ENCODE measurements around the gene LILRB1.

The LILRB1 gene

DNA sequence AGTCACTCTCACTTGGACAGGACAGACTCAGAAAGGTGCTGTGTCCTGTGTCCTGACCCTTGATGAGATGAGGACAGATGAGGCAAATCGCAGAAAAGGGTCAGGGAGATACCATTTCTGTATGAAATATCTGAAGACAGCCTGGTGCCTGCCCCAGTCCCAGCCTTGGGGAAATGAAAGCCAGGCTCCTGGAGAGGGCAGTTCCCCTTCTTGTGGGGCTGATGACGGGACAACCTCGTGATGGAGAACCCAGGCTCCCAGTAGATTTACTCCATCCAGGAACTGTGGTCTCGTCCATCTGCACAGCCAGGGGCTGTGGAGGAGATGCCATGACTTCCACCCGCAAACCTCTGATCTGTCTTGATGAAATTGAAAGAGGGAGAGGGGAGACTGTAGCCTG, 13.8 kb downstream of the LILRB1 start:
- H3K36me3 ChIP-seq (ENCODE audit: control insufficient read depth, insufficient read depth, low read length), result no peaks in the 10 kb centered on the region
- no peak overlapping the region for H3K4me3 ChIP-seq (replicated peaks; ENCODE audit: low read depth, low read length)
- DNase-seq (ENCODE audit: extremely low read depth, insufficient read length), result no peak
- no peaks in the 10 kb centered on the region for H3K27me3 ChIP-seq (replicated peaks; ENCODE audit: control insufficient read depth, insufficient read depth, low read length)
- TF ChIP-seq, protein P1, sequence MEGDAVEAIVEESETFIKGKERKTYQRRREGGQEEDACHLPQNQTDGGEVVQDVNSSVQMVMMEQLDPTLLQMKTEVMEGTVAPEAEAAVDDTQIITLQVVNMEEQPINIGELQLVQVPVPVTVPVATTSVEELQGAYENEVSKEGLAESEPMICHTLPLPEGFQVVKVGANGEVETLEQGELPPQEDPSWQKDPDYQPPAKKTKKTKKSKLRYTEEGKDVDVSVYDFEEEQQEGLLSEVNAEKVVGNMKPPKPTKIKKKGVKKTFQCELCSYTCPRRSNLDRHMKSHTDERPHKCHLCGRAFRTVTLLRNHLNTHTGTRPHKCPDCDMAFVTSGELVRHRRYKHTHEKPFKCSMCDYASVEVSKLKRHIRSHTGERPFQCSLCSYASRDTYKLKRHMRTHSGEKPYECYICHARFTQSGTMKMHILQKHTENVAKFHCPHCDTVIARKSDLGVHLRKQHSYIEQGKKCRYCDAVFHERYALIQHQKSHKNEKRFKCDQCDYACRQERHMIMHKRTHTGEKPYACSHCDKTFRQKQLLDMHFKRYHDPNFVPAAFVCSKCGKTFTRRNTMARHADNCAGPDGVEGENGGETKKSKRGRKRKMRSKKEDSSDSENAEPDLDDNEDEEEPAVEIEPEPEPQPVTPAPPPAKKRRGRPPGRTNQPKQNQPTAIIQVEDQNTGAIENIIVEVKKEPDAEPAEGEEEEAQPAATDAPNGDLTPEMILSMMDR (IDR thresholded peaks at IDR 0.05; ENCODE audit: insufficient read depth, low read length, poor library complexity, severe bottlenecking), result no peak

DNA sequence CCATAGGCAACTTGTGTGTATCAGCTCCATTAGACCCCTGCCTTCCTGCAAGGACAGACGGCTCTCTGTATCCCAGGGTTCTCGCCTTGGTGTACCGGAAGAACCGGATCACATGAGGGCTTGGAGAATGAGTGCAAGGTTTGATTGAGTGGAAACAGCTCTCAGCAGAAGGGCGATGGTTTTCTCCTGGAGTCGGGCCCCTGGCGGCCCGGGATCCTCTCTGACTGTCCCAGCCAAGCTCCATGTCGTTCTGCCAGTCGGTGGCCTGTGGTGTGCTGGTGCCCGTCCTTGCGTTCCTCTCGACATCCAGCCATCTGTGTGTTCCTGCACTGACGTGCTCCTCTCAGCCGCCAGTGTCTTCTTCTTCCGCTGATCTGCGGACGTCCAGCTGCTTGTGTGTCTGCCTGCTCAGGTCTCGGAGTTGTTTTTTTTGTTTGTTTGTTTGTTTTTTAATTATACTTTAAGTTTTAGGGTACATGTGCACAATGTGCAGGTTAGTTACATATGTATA, 16.1 kb downstream of the LILRB1 start:
- H3K27me3 ChIP-seq (replicated peaks; ENCODE audit: control insufficient read depth, insufficient read depth, low read length), result no peaks in the 10 kb centered on the region
- no peaks in the 10 kb centered on the region for H3K36me3 ChIP-seq (ENCODE audit: control insufficient read depth, insufficient read depth, low read length)
- no peak overlapping the region for H3K4me3 ChIP-seq (replicated peaks; ENCODE audit: low read depth, low read length)
- DNase-seq (ENCODE audit: extremely low read depth, insufficient read length), result no peak
- TF ChIP-seq, protein P1 (IDR thresholded peaks at IDR 0.05; ENCODE audit: insufficient read depth, low read length, poor library complexity, severe bottlenecking), result no peak

DNA sequence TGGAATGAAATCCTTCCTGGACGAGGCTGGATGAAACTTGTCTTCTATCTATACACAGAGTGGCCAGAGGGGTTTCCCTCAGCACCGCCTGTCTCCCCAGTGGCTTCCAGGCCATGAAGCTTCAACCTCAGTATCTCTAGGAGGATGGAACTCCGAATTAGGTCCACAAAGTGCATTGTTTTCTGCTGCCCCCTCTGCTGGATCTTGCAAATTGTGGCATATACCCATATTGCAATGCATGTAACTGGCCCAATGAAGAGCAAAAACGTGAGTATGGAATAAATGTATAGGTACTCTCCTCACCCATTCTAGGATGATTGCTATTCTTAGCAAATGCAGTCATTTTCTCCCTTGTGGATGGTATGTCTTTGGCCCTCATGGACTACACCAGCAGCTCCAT, 17.8 kb downstream of the LILRB1 start:
- no peaks in the 10 kb centered on the region for H3K36me3 ChIP-seq (ENCODE audit: control insufficient read depth, insufficient read depth, low read length)
- DNase-seq (ENCODE audit: extremely low read depth, insufficient read length), result no peak
- TF ChIP-seq, protein P1 (IDR thresholded peaks at IDR 0.05; ENCODE audit: insufficient read depth, low read length, poor library complexity, severe bottlenecking), result peak; percentile 41
- no peak overlapping the region for H3K4me3 ChIP-seq (replicated peaks; ENCODE audit: low read depth, low read length)
- H3K27me3 ChIP-seq (replicated peaks; ENCODE audit: control insufficient read depth, insufficient read depth, low read length), result no peaks in the 10 kb centered on the region

DNA sequence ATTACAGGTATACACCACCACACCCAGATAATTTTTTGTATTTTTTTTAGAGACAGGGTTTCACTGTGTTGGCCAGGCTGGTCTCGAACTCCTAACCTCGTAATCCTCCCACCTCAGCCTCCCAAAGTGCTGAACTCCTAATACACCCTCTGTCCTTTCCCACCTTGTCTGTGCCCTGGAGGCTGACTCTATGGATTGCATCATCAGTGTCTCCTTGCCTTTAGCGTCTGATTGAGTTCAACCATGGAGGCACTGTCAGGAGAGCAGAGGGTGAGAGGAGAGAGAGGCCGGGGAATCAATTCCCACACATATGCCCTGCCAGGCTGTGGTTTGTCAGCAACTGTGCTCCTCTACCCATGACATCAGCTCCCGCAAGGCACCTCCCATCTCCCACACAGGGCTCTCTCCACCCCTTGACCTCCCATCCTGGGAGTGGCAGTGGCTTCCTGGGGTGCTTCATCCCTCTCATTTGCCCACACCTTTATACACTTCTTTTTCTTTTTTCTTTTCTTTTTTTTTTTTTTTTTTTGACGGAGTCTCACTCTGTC, 19.9 kb downstream of the LILRB1 start:
- Histone ChIP-seq H3K36me3 (ENCODE audit: control insufficient read depth, insufficient read depth, low read length) (no peaks in the 10 kb centered on the region), H3K4me3 (replicated peaks; ENCODE audit: low read depth, low read length) (no peak overlapping the region), H3K27me3 (replicated peaks; ENCODE audit: control insufficient read depth, insufficient read depth, low read length) (no peaks in the 10 kb centered on the region)
- DNase-seq (ENCODE audit: extremely low read depth, insufficient read length), result no peak
- TF ChIP-seq, protein P1 (IDR thresholded peaks at IDR 0.05; ENCODE audit: insufficient read depth, low read length, poor library complexity, severe bottlenecking), result no peak

DNA sequence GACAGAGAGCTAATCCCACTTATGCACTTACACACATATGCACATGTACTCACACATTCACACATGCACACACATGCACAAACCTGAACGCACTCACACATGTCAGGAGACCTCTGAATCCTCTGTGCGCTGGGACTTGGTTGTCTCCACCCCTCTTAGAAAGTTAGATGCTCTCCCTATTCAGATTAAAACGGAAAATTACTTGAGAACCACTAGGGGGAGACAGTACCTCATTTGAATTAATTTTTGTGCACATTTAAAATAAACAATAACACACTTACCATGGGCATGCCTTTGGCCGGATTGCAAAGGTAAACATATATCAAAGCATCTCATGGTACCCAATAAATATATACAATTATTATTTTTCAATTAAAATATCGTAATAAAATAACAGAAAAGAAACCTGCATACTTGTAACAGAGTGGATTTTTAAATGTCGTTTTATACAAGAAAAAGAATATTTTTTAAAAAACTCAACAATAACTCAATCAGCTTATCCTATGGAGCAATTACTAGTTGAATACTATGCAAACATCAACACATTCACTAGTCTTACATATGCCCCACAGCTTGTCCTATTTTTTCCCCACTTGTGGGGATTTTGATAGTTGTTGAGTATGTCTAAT, 23.0 kb downstream of the LILRB1 start:
- no peak for DNase-seq (ENCODE audit: extremely low read depth, insufficient read length)
- no peaks in the 10 kb centered on the region for H3K27me3 ChIP-seq (replicated peaks; ENCODE audit: control insufficient read depth, insufficient read depth, low read length)
- H3K36me3 ChIP-seq (ENCODE audit: control insufficient read depth, insufficient read depth, low read length), result no peaks in the 10 kb centered on the region
- H3K4me3 ChIP-seq (replicated peaks; ENCODE audit: low read depth, low read length), result no peak overlapping the region
- TF ChIP-seq, protein P1 (IDR thresholded peaks at IDR 0.05; ENCODE audit: insufficient read depth, low read length, poor library complexity, severe bottlenecking), result peak; percentile 57
